Hypothalamus (tissue), 51 donors: ENCODE results near the gene MGAT4A.
"Not testable (repeated sequence)": the region's sequence is repeated elsewhere in the genome, so short reads cannot be mapped to it uniquely, and the experiment has no call there.

Experiments
- DNase-seq, 51 donors: peaks; one replicate each; lab custom pipeline; 2025; lab: John Stamatoyannopoulos, UW

The MGAT4A gene

GRCh38 chr2:98761267-98761781, 30.4 kb upstream of the MGAT4A start:
- peak in 7 of 51 donors; percentile 23 to 52 (median 37) for DNase-seq

DNA sequence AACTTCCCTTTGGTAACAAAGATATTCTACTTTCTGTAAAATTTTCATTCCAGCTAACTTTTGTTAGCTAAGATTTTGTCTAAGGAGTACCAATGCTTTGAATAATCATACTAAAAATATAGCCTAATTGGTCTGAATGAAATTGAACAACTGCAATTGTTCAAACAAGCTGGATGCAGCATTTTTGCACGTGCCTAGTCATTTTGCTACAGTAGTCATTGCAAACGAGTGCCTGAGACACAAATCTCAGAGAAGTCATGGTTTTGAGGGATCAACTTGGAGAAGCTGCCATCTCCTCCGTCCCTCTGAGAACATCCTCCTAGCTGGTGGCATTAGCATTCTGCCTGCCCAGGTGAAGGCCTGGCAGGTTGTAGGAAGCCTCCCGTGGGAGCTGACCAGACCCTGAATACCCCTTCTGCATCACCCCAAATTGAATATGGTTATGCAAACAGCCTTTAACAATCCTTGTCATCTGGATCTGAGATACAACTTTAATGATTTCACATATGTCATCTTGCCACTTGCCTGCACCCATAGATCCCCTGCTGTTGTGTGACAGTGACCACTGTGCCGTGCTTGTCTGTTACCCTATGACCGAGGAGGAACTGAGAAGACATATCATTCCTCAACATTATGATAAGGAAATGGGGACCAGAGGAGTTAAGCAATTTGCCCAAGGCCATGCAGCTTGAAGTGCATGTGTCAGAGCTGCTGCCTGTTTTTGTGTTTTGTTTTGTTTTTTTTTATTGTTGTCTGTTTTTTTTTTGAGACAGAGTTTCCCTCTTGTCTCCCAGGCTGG, 29.1 kb upstream of the MGAT4A start:
- DNase-seq: no peak

DNA sequence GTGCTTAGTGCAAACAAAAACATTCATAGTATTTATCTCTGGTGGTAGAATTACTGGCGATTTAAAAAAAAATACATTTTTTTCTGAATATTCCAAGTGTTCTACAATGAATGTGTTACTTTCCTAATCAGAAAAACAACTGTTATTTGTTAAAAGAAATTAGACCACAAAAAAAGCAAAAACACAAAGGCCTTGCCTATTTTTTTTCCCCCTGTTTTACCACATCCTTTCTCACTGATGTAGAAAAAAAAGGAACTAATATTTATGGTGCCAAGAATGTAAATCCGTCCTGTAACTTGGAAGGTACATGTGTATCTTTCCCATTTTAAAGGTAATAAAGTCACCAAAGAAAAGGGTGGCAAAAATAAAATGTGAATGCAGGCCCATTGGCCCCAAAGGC, 28.4 kb upstream of the MGAT4A start:
- DNase-seq: no peak

DNA sequence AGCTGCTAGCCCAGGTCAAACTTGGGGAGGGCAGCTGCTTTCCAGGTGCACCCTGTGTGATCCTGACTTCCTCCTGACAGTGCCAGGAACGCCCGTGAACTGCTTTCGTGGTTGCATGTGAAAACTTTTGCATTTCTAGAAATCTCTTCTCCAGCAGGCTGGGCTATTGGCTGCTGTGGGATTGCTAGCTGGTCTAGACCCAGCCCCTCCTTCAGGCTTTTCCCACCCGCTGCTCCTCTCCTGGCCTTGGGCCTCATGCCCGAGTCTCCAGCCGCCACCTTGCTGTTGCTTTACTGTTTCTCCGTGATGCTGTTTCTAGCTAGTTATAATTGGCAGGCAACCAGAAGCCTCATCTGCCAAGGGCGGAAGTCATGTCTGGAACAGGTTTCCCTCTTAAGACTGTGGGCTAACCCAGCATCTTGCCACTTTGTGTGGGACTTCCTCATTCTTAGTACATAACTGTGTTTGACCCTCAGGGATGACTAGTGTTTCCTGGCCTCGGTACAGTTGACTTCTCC, 27.0 kb upstream of the MGAT4A start:
- DNase-seq: peak in 20 of 51 donors; percentile 15 to 53 (median 32)

DNA sequence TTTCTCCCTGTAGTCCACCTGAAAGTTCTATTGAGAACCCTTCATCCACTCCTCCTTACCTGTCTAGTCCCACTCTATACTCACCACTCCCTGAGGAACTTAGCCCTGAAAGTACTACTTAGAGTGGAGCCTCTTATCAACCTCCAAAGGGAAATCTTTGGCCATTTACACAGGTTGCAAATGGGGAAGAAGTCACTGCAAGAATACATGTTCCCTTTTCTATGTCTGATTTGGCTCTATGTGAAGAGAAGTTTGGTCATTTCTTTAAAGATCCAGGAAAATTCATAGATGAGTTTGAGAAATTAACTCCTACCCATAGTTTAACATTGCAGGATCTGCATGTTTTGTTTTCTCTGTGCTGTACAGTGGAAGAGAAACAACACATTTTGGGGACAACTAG, 22.9 kb upstream of the MGAT4A start:
- DNase-seq: no peak

DNA sequence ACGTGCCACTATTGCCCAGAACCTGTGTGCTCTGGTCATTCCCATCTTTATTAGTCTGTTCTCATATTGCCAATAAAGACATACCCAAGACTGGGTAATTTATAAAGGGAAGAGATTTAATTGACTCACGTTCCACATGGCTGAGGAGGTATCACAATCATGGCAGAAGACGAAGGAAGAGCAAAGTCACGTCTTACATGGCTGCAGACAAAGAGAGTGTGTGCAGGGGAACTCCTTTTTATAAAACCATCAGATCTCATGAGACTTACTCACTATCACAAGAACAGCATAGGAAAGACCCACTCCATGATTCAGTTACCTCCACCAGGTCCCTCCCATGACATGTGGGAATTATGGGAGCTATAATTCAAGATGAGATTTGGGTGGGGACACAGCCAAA, 21.8 kb upstream of the MGAT4A start:
- not testable (repeated sequence) for DNase-seq

GRCh38 chr2:98751748-98752147, 20.8 kb upstream of the MGAT4A start:
- no peak for DNase-seq

- no peak for DNase-seq
Measured at GRCh38 chr2:98750593-98751282, 19.8 kb upstream of the MGAT4A start.

- DNase-seq: peak in 7 of 51 donors; percentile 22 to 50 (median 29)
Measured at GRCh38 chr2:98749066-98749450, 18.1 kb upstream of the MGAT4A start.

DNA sequence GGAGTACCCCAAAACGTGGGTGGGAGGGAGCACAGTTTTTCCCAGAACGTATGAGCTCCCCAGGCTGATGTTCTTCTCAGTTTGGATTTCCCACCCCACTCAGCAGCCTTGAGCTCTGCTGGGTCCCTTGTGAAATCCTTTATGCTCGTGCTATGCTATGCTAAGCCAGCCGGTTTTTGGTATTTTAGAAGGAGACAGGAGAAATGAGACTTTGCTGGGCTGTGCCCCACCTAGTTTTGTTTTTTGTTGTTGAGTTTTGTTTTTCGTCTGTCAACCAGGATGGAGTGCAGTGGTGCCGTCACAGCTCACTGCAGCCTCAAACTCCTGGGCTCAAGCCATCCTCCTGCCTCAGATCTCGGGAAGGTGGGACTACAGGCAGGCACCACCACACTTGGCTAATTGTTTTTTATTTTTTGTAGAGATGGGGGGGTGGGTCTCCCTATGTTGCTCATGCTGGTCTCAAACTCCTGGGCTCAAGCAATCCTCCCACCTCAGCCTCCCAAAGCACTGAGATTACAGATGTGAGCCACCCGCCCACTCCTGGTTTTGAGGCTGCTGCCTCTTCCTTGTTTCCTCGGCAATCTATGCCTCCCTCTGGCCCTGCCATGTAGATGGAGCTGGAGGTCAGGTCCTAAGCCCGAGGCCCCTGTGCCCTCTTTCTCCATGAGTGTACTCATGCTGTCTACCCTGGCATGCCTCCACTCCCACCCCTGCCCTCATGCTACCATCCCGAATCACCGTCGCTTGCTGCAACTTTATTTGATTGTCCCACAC, 17.5 kb upstream of the MGAT4A start:
- no peak for DNase-seq

GRCh38 chr2:98747888-98748287, 17.0 kb upstream of the MGAT4A start:
- DNase-seq: no peak

DNA sequence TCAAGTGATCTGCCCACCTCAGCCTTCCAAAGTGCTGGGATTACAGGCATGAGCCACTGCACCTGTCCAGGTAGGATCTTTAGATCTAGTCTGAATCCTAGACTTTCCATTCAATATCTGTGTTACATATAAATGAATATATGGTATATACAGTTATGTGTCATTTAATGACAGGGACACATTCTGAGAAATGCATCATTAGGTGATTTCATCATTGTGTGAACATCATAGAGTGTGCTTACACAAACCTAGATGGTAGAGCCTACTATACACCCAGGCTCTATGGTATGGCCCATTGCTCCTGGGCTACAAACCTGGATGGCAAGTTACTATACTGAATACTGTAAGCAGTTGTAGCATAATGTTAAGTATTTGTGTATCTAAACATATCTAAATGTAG, 15.5 kb upstream of the MGAT4A start:
- DNase-seq: no peak

DNA sequence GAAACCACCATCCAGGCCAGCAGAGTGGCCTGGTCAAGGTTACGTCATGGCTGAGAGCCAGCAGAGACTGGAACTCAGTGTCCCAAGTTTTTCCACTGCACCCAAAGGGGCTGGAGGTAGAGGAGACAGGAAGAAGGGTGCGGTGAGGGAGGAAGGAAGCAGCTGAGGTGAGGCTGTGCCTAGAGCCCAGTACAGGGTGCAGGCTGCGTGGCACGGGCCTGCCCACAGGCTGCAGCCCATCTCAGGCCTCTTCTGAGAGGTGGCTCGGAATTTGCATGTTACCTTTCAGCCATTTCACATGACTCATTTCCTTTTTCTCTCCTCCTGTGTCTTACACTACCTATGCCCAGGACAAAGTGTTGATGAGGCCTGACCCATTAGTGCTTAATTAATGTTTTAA, 13.7 kb upstream of the MGAT4A start:
- DNase-seq: no peak

DNA sequence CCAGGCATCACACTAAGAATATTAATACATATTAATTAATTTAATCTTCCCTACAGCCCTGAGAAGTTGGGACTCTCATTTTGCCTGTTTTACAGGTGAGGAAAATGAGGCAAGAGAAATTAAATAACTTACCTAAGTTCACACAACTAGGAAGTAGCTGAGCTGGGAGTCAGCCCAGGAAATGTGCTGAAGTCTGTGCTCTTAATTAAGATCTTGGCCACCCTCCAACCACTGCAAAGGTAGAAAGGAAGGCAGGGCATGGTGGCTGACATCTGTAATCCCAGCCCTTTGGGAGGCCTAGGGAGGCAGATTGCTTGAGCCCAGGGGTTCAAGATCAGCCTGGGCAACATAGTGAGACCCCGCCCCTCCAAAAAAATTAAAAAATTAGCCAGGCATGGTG, 12.9 kb upstream of the MGAT4A start:
- no peak for DNase-seq

- no peak for DNase-seq
Measured at GRCh38 chr2:98739020-98739419, 8.1 kb upstream of the MGAT4A start.

DNA sequence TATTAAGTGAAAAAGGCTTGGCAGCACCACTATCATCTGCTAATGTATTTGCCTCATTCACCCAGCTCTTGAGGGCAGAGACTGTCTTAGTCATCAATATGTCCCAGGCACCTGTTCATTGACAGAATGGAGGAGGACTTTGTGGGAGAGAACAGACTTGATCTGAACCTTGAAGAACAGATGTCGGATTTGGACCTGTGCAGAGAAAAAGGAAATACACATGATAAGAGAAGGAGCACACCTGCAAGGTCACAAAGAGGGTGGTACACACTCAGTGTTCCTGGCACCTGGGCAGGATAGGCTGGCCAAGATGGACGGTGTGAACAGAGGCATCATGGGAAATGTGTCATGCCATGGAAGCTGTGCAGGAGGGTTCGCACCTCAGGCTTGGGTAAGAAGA, 7.4 kb upstream of the MGAT4A start:
- no peak for DNase-seq

GRCh38 chr2:98737848-98738247, 6.9 kb upstream of the MGAT4A start:
- DNase-seq: no peak

DNA sequence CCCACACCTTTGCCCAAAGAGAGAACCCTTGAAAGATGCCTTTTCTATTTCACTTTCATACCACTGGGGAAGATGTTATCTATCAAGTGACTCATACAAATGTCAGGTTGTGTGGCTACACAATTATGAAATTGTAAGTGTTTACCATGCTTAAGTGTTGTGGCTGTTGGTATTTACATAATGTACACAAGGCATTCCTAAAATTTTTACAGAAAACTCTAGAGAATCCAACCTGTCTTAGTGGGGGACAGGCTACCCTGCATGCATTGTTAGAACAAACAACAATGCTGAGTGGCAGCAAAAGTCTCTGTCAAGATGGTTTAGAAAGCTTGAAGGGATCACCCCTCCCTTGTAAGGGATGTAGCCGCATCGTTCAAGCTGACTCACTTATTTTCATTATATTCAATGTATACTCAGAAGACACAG, 5.5 kb upstream of the MGAT4A start:
- DNase-seq: no peak

DNA sequence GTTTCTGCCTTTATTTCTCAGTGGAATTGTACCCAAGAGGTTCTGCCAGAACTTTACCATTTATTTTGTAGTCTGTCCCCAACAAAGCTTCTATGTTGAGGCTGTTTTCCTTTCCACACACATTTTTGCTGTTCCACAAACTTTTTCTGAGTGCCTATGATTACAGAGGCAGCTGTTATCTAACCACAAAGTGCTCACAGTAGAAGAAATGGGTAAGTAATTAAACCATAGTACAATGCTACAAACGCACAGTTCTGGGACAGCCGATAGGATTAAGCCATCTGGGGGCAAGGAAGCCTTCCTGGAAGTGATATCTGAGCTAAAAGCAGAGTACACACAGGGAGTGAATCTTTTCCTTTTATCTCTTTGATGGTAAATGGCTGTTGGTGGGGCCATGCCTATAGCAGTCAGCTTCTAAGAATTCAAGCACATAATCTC, 3.9 kb upstream of the MGAT4A start:
- DNase-seq: no peak

DNA sequence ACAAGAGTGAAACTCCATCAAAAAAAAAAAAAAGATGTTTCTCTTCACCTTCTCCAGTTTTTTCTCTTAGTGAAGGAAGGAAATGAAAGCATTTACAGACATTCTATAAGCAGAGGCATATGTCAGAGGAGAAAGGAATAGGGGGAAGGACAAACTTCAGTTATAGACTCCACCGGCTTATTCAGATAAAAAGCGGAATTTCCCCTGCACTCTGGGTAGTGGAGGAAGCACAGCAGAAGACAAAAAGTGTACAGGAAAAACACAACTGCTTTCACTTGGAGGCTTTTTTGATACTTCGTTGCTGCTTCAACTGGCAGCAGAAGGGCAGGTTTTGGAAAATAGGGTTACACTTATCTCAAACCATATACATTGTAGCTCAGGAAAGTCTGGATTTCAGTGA, 3.2 kb upstream of the MGAT4A start:
- no peak for DNase-seq
